RWPE1 (cell line): ENCODE results near the gene NELL1.

ENCODE experiments used
- CTCF ChIA-PET: fragments of 350-600 bp; sonication (Branson Sonifier 250); formaldehyde crosslinking; extraction: SDS; loops from one replicate; lab custom pipeline; 2021; lab: Yijun Ruan, JAX
- POLR2A ChIA-PET: fragments of 400-600 bp; formaldehyde crosslinking; extraction: SDS; loops from one replicate; lab custom pipeline; 2020; ENCODE audit warnings: antibody characterized with exemption; ENCODE audit not compliant: low non-redundant PET; lab: Yijun Ruan, JAX
- DNase-seq: peaks from one replicate; pipeline ENCODE4 v3.0.0; 2012; ENCODE audit warnings: low spot score
- H3K27ac ChIP-seq: fragments of 450-650 bp; 2 replicates; pipeline ENCODE4 v1.5.1; 2017
- CTCF ChIP-seq: fragments of 450-650 bp; conservative IDR thresholded peaks from 2 replicates; pipeline ENCODE4 v1.5.1; 2017; ENCODE audit warnings: low read depth, mild to moderate bottlenecking

Gene NELL1

DNA sequence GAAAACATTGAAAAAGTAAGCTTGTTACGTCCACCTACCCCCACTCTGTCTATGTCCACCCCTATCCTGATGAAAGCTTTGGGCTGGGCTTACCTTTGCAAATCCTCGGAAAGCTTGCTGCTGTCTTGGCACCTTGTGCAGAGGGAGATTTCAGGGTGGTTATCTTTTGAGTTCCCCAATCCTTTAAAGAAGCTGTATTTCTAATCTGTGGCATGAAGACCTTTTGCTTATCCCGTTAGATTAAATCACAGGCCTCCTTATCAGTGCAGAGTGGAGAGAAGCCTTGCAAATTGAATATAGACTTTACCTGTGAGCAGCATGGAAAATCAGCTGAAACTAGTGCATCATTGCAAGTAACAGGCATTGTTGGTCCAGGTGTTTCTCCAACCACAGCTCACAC lies 942.9 kb downstream of the NELL1 start:
- no peak overlapping the region for H3K27ac ChIP-seq
- POLR2A ChIA-PET: no interaction called here
- no peak for DNase-seq
- no peak for TF ChIP-seq CTCF
- CTCF ChIA-PET: no interaction called here

DNA sequence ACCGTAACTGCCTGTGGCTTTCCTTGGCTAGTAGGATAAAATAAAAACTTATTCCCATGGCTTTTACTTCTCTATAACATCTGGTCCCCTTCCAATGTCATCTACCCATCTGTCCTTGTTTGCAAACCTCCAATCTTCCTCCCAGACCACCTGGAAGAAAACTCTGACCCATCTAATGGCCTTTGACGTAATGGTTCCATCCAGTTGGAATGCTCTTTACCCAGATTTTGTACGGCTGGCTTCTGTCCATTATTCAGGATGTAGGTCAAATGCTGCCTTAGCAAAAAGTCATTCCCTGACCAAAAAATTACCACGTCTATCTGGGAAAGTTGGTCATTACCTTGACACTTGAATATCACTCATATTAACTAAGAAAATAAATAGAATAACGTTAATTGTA lies 945.6 kb downstream of the NELL1 start:
- H3K27ac ChIP-seq: no peak overlapping the region
- no peak for TF ChIP-seq CTCF
- DNase-seq: no peak
- ChIA-PET CTCF (no interaction called here), POLR2A (no interaction called here)

- no peak for DNase-seq
- ChIA-PET POLR2A (no interaction called here), CTCF (no interaction called here)
- H3K27ac ChIP-seq: no peak overlapping the region
- TF ChIP-seq CTCF: no peak
These were observed 946.6 kb downstream of the NELL1 start for GRCh38 chr11:21615955-21616371.

DNA sequence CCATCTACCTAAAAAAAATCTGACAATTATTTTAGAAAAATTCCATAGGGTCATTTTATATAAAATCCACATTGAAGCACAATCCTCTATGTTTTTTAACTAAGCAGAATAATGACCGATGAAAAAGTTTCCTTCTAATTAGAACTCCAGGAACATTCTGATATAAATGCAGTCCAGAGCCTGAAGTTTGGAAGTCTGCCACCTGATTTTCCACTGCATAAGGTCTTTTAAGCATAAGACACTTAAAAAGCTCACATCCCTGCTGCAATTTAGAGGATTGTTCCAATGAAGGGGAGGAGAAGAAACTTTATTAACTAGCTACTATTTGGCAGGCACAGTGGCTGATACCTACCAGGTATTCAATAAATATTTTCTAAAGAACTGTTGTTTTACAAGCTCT lies 953.2 kb downstream of the NELL1 start:
- CTCF ChIA-PET: no interaction called here
- H3K27ac ChIP-seq: no peak overlapping the region
- no peak for TF ChIP-seq CTCF
- DNase-seq: no peak
- POLR2A ChIA-PET: no interaction called here

DNA sequence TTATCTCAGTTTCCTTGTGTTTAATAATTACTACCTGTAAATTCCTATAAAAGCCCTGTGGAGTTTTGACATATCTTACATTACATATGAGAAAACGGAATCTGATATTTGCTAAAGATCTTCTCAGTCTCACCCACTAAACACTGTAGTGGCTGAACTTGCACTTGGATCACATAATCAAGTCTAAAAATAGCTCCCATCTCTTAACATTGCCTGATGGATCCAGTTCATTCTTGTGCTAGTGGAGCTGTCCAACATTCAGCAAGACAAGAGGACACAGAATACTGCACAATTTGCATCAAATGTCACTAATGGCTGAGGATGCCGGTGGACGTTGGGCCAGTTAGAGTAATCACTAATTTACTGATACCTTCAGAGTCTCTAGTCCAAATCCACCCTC lies 953.6 kb downstream of the NELL1 start:
- ChIA-PET POLR2A (no interaction called here), CTCF (interaction anchor here (0.6 kb wide), 1 partner anchor 341 kb away, joined by 3 read pairs; no protein-coding TSS in a partner anchor)
- TF ChIP-seq CTCF: no peak
- DNase-seq: no peak
- H3K27ac ChIP-seq: no peak overlapping the region
